ENCODE results near the gene EDDM3A. TPM values are rescaled to one million over a fixed set of nuclear protein-coding genes. Genes with fewer than 3 reads are reported as not detected.

Gene EDDM3A
- total and polyA plus RNA-seq, 2 experiments from 2014 or later, result not detected

GRCh38 chr14:20732477-20732876 is 13.2 kb upstream of the EDDM3A start:
- Histone ChIP-seq H3K79me2 (replicated peaks; ENCODE audit: insufficient read depth) (no peaks in the 10 kb centered on the region), H2AFZ (no peak overlapping the region; the same call in 1 of the 2 replicates), H3F3A (replicated peaks; ENCODE audit: low read depth) (no peaks in the 10 kb centered on the region), H3K4me3 (no peak overlapping the region), H3K27ac (ENCODE audit: low read depth) (no peak overlapping the region), H3K4me2 (no peak overlapping the region), H3K9me2 (ENCODE audit: insufficient read depth) (no peaks in the 10 kb centered on the region; the same call in 1 of the 2 replicates), H3K4me1 (ENCODE audit: insufficient read depth) (peaks cover 11% of the 10 kb centered on the region; the same call in 1 of the 2 replicates), H3K27me3 (ENCODE audit: insufficient read depth) (no peaks in the 10 kb centered on the region), H3K36me3 (ENCODE audit: insufficient read depth) (no peaks in the 10 kb centered on the region), H4K20me1 (replicated peaks; ENCODE audit: insufficient read depth) (no peaks in the 10 kb centered on the region)
- peak; percentile 25 for DNase-seq (ENCODE audit: low spot score)
- H3K4me1 Mint-ChIP-seq, result peaks cover 17% of the 10 kb centered on the region
- no peak overlapping the region for H3K27ac Mint-ChIP-seq
- H3K9me3 Mint-ChIP-seq, result no peaks in the 10 kb centered on the region; the same call in 2 of the 3 replicates
- no peak for TF ChIP-seq CREB1 (CRISPR knock-in tag; IDR thresholded peaks at IDR 0.05; ENCODE audit: low read depth)
- H3K36me3 Mint-ChIP-seq (ENCODE audit: low read depth), result no peaks in the 10 kb centered on the region
- peak; percentile 86 for ATAC-seq
- no peak overlapping the region for H3K4me3 Mint-ChIP-seq
- H3K27me3 Mint-ChIP-seq (ENCODE audit: insufficient read depth, low read depth, poor library complexity), result peaks cover 5% of the 10 kb centered on the region

GRCh38 chr14:20732979-20733635 is 12.6 kb upstream of the EDDM3A start:
- Mint-ChIP-seq H3K36me3 (ENCODE audit: low read depth) (no peaks in the 10 kb centered on the region), H3K9me3 (no peaks in the 10 kb centered on the region; the same call in 2 of the 3 replicates), H3K27ac (no peak overlapping the region), H3K27me3 (ENCODE audit: insufficient read depth, low read depth, poor library complexity) (peaks cover 5% of the 10 kb centered on the region), H3K4me3 (no peak overlapping the region), H3K4me1 (peaks cover 17% of the 10 kb centered on the region)
- ATAC-seq (no peak), DNase-seq (ENCODE audit: low spot score) (no peak)
- Histone ChIP-seq H3K4me2 (0 out of 2 replicates have a peak overlapping the region, but pooled peaks have one; percentile 19), H3K36me3 (ENCODE audit: insufficient read depth) (no peaks in the 10 kb centered on the region), H3K4me3 (no peak overlapping the region), H3K27ac (ENCODE audit: low read depth) (no peak overlapping the region), H3F3A (replicated peaks; ENCODE audit: low read depth) (no peaks in the 10 kb centered on the region), H3K79me2 (replicated peaks; ENCODE audit: insufficient read depth) (no peaks in the 10 kb centered on the region), H4K20me1 (replicated peaks; ENCODE audit: insufficient read depth) (no peaks in the 10 kb centered on the region), H3K9me2 (ENCODE audit: insufficient read depth) (peaks cover 4% of the 10 kb centered on the region; the same call in 1 of the 2 replicates), H3K4me1 (ENCODE audit: insufficient read depth) (peaks cover 11% of the 10 kb centered on the region; the same call in 1 of the 2 replicates), H2AFZ (peak overlapping the region; percentile 74), H3K27me3 (ENCODE audit: insufficient read depth) (no peaks in the 10 kb centered on the region)
- TF ChIP-seq POLR2AphosphoS5 (IDR thresholded peaks at IDR 0.05; ENCODE audit: low read depth) (no peak), STAT1 (IDR thresholded peaks at IDR 0.05; ENCODE audit: unreplicated experiment) (no peak), CTCF (conservative IDR thresholded peaks at IDR 0.05; ENCODE audit: low read depth in 2 of 2) (no peak), ZNF331 (CRISPR knock-in tag; IDR thresholded peaks at IDR 0.05; ENCODE audit: low read depth) (no peak), CREB1 (CRISPR knock-in tag; IDR thresholded peaks at IDR 0.05; ENCODE audit: low read depth) (no peak), EZH2phosphoT487 (IDR thresholded peaks at IDR 0.05; ENCODE audit: unreplicated experiment) (no peak), ZNF462 (CRISPR knock-in tag; IDR thresholded peaks at IDR 0.05) (no peak), NANOG (IDR thresholded peaks at IDR 0.05; ENCODE audit: borderline replicate concordance) (no peak)
